KMS-11 (cell line): Measurements from ENCODE around the gene SLC25A27.

Experiments used
- H2AFZ ChIP-seq: fragments of 200-600 bp; sonication (generic); 2 replicates; pipeline ENCODE4 v1.6.1; 2016; ENCODE audit warnings: antibody characterized with exemption, mixed run types, low read depth
- H3K27ac ChIP-seq: fragments of 200-600 bp; sonication (generic); 2 replicates; pipeline ENCODE4 v1.6.1; 2016; ENCODE audit warnings: mild to moderate bottlenecking, mixed run types
- H3K27me3 ChIP-seq: fragments of 200-600 bp; sonication (generic); 2 replicates; pipeline ENCODE4 v1.6.1; 2017; ENCODE audit warnings: mild to moderate bottlenecking, low read depth, mixed run types, moderate library complexity; ENCODE audit not compliant: insufficient read depth
- H3K36me3 ChIP-seq: fragments of 200-600 bp; sonication (generic); 2 replicates; pipeline ENCODE4 v1.6.1; 2017; ENCODE audit warnings: mild to moderate bottlenecking, mixed run types; ENCODE audit not compliant: insufficient read depth
- H3K4me1 ChIP-seq: fragments of 200-600 bp; sonication (generic); 2 replicates; pipeline ENCODE4 v1.6.1; 2016; ENCODE audit warnings: mild to moderate bottlenecking, low read depth, mixed run types; ENCODE audit not compliant: poor library complexity, severe bottlenecking
- H3K4me2 ChIP-seq: fragments of 200-600 bp; sonication (generic); 2 replicates; pipeline ENCODE4 v1.7.0; 2016; ENCODE audit warnings: mild to moderate bottlenecking, mixed run types
- H3K4me3 ChIP-seq: fragments of 200-600 bp; sonication (generic); IDR thresholded peaks from 2 replicates; pipeline ENCODE4 v1.6.1; 2017; ENCODE audit warnings: low read depth, low read length, mixed read lengths; ENCODE audit not compliant: insufficient read depth
- H3K79me2 ChIP-seq: fragments of 200-600 bp; sonication (generic); 2 replicates; pipeline ENCODE4 v1.6.1; 2016; ENCODE audit warnings: low read depth, mixed run types; ENCODE audit not compliant: insufficient read depth
- H3K9ac ChIP-seq: fragments of 200-600 bp; sonication (generic); 2 replicates; pipeline ENCODE4 v1.6.1; 2016; ENCODE audit warnings: mild to moderate bottlenecking, mixed run types
- H4K20me1 ChIP-seq: fragments of 200-600 bp; sonication (generic); 2 replicates; pipeline ENCODE4 v1.6.1; 2016; ENCODE audit warnings: mild to moderate bottlenecking, mixed run types; ENCODE audit not compliant: insufficient read depth
- TF ChIP-seq, protein P1 (sequence below): fragments of 200-600 bp; sonication (generic); conservative IDR thresholded peaks from 2 replicates; pipeline ENCODE4 v1.6.1; 2017; ENCODE audit warnings: low read depth, mild to moderate bottlenecking, antibody characterized with exemption, low read length, moderate library complexity, mixed read lengths

Gene SLC25A27

DNA sequence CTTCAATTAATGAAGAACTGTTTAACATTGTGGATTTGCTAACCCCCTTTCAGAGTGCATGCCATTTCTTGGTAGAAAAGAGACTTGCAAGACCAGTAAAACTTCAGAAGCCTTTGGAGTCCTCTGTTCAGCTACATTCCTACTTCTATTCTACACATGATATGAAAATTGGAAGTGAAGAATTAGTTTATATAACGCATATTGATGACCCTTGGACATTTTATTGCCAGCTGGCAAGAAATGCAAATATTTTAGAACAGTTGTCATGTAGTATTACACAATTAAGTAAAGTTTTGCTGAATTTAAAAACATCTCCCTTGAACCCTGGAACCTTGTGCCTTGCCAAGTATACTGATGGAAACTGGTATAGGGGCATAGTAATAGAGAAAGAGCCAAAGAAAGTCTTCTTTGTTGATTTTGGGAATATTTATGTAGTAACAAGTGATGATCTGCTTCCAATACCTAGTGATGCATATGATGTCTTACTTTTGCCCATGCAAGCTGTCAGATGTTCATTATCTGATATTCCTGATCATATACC, 38.2 kb downstream of the SLC25A27 start:
- no peak overlapping the region for H2AFZ ChIP-seq
- H3K4me3 ChIP-seq, result no peak overlapping the region
- no peak overlapping the region for H3K9ac ChIP-seq
- no peaks in the 10 kb centered on the region for H4K20me1 ChIP-seq
- H3K36me3 ChIP-seq, result no peaks in the 10 kb centered on the region
- TF ChIP-seq, protein P1, sequence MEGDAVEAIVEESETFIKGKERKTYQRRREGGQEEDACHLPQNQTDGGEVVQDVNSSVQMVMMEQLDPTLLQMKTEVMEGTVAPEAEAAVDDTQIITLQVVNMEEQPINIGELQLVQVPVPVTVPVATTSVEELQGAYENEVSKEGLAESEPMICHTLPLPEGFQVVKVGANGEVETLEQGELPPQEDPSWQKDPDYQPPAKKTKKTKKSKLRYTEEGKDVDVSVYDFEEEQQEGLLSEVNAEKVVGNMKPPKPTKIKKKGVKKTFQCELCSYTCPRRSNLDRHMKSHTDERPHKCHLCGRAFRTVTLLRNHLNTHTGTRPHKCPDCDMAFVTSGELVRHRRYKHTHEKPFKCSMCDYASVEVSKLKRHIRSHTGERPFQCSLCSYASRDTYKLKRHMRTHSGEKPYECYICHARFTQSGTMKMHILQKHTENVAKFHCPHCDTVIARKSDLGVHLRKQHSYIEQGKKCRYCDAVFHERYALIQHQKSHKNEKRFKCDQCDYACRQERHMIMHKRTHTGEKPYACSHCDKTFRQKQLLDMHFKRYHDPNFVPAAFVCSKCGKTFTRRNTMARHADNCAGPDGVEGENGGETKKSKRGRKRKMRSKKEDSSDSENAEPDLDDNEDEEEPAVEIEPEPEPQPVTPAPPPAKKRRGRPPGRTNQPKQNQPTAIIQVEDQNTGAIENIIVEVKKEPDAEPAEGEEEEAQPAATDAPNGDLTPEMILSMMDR, result no peak
- H3K4me1 ChIP-seq, result no peaks in the 10 kb centered on the region
- no peaks in the 10 kb centered on the region for H3K27me3 ChIP-seq
- no peaks in the 10 kb centered on the region for H3K79me2 ChIP-seq
- H3K4me2 ChIP-seq, result no peak overlapping the region
- no peak overlapping the region for H3K27ac ChIP-seq

DNA sequence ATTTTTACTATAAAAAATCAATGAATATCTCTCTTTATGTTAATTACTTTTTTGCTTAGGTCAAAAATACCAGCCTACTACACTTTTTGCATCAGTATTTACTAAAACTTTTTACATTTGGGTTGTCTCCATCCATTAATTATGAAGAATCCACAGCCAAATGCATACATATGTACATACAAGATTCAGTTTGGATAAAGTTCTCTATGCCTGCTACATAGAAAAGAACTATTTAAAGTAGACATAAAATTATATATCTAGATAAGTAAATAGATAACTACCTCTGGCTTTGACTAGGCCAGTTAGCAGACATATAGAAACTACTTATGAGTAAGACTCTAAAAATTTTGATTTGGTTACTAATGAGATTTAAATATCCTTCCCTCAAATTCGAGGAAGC, 47.2 kb downstream of the SLC25A27 start:
- no peak overlapping the region for H3K4me2 ChIP-seq
- TF ChIP-seq, protein P1, result no peak

DNA sequence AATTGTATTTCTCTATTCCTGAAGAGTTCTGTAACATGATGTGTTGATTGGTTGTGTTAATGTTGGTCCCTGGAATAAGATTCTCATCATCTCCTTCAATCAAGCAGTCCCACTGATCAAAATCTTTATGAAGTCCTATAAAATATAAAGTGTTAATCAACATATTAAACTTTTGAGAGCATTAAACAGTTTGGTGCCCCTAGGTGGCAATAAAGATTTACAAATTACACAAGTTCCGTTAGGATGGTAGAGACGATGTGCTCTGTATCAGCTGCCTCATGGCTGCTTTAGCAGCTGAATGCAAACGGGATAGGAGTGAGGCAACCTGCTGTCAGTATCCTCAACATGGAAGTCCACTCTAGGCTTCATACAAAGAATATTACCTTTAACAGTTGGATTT, 51.8 kb downstream of the SLC25A27 start:
- Histone ChIP-seq H3K79me2 (no peaks in the 10 kb centered on the region), H3K4me3 (no peak overlapping the region), H3K36me3 (no peaks in the 10 kb centered on the region), H3K27me3 (no peaks in the 10 kb centered on the region), H3K4me1 (no peaks in the 10 kb centered on the region), H3K4me2 (no peak overlapping the region), H3K27ac (no peak overlapping the region), H3K9ac (no peak overlapping the region), H2AFZ (no peak overlapping the region), H4K20me1 (no peaks in the 10 kb centered on the region)
- TF ChIP-seq, protein P1, result no peak

More for the DNA sequence above, 47.2 kb downstream of the SLC25A27 start:
- no peaks in the 10 kb centered on the region for H3K79me2 ChIP-seq
- H3K4me1 ChIP-seq, result no peaks in the 10 kb centered on the region
- no peaks in the 10 kb centered on the region for H3K36me3 ChIP-seq
- no peak overlapping the region for H3K27ac ChIP-seq
- no peaks in the 10 kb centered on the region for H3K27me3 ChIP-seq
- H4K20me1 ChIP-seq, result no peaks in the 10 kb centered on the region
- no peak overlapping the region for H3K9ac ChIP-seq
- H2AFZ ChIP-seq, result no peak overlapping the region
- no peak overlapping the region for H3K4me3 ChIP-seq

DNA sequence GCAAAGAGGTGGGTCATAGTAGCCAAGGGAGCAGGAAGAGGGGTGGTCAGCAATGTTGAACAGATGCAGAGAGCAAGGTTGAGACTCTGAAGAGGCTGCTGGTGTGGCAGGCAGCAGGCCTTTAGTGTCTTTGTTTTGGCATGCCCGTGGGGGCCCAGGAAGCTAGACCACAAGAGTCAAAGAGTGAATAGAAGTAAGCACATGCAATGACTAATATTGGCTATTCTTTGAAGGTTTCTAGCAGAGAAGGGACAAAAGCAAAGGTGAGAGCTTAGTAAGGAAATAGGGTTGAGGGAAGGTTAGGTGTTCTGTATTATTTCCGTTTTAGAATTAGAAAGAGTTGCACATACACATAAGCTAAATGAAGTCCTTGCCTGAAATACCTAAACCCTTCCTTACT, 53.7 kb downstream of the SLC25A27 start:
- H3K4me2 ChIP-seq, result no peak overlapping the region
- H3K36me3 ChIP-seq, result no peaks in the 10 kb centered on the region
- H2AFZ ChIP-seq, result no peak overlapping the region
- no peak overlapping the region for H3K4me3 ChIP-seq
- no peaks in the 10 kb centered on the region for H3K4me1 ChIP-seq
- H3K27me3 ChIP-seq, result no peaks in the 10 kb centered on the region
- TF ChIP-seq, protein P1, result no peak
- no peak overlapping the region for H3K27ac ChIP-seq
- H3K79me2 ChIP-seq, result no peaks in the 10 kb centered on the region
- no peak overlapping the region for H3K9ac ChIP-seq
- H4K20me1 ChIP-seq, result no peaks in the 10 kb centered on the region
